IMR-90 (cell line): ENCODE results near the gene TTC27. TPM values are rescaled to one million over a fixed set of nuclear protein-coding genes. Genes with fewer than 3 reads are reported as not detected.

ENCODE experiments used
- ATAC-seq: fragments of 200-7000 bp; cut with Tn5 transposase; 2 replicates; pipeline ENCODE4 v1.9.1; 2020; ENCODE audit warnings: low read depth, mild to moderate bottlenecking, moderate library complexity
- BruUV-seq: library from RNA; stranded (reverse); fragments of 400-500 nt; replicated peaks from 2 replicates; lab custom pipeline; 2021; lab: Mats Ljungman, UMichigan
- CTCF ChIA-PET: fragments of 300-600 bp; formaldehyde crosslinking; extraction: SDS; loops from one replicate; lab custom pipeline; 2021; ENCODE audit warnings: antibody characterized with exemption; lab: Yijun Ruan, JAX
- POLR2A ChIA-PET: fragments of 300-600 bp; sonication (Branson Sonifier 250); formaldehyde crosslinking; loops from one replicate; lab custom pipeline; 2022; ENCODE audit warnings: antibody characterized with exemption; ENCODE audit not compliant: unreplicated experiment; lab: Charles Lee
- DNase-seq: peaks from one replicate; pipeline ENCODE4 v3.0.0; 2013
- H2AFZ ChIP-seq: replicated peaks from 2 replicates; pipeline ENCODE3; 2013; ENCODE audit warnings: low read length, mild to moderate bottlenecking; ENCODE audit not compliant: poor library complexity
- H2AK5ac ChIP-seq: 2 replicates; pipeline ENCODE4 v1.6.1; 2013; ENCODE audit warnings: low read depth, low read length, inconsistent platforms
- H2AK9ac ChIP-seq: replicated peaks from 2 replicates; pipeline ENCODE3; 2013; ENCODE audit warnings: mild to moderate bottlenecking, low read depth, low read length, moderate library complexity; ENCODE audit not compliant: poor library complexity
- H2BK120ac ChIP-seq: 2 replicates; pipeline ENCODE4 v1.6.1; 2013; ENCODE audit warnings: low read depth, low read length, inconsistent platforms
- H2BK15ac ChIP-seq: 3 replicates; pipeline ENCODE4 v1.6.1; 2013; ENCODE audit warnings: low read depth, low read length, inconsistent platforms
- H2BK20ac ChIP-seq: 2 replicates; pipeline ENCODE4 v1.6.1; 2013; ENCODE audit warnings: low read depth, mild to moderate bottlenecking, inconsistent platforms, low read length, moderate library complexity
- H2BK5ac ChIP-seq: 2 replicates; pipeline ENCODE4 v1.6.1; 2013; ENCODE audit warnings: mild to moderate bottlenecking, low read depth, low read length, inconsistent platforms; ENCODE audit not compliant: poor library complexity, severe bottlenecking
- H3K14ac ChIP-seq: replicated peaks from 2 replicates; pipeline ENCODE4 v1.6.1; 2013; ENCODE audit warnings: low read depth, low read length, inconsistent platforms
- H3K18ac ChIP-seq: 2 replicates; pipeline ENCODE4 v1.6.1; 2013; ENCODE audit warnings: low read depth, low read length, control low read depth
- H3K23ac ChIP-seq: 2 replicates; pipeline ENCODE4 v1.6.1; 2013; ENCODE audit warnings: low read depth, low read length, inconsistent platforms
- H3K27ac ChIP-seq: 2 replicates; pipeline ENCODE4 v1.5.1; 2013; ENCODE audit warnings: mild to moderate bottlenecking, control low read depth, low read length; ENCODE audit not compliant: insufficient read depth
- H3K27me3 ChIP-seq: 2 replicates; pipeline ENCODE4 v1.6.1; 2013; ENCODE audit warnings: low read length; ENCODE audit not compliant: control insufficient read depth, insufficient read depth
- H3K36me3 ChIP-seq: 2 replicates; pipeline ENCODE4 v1.6.1; 2013; ENCODE audit warnings: low read length, mixed read lengths; ENCODE audit not compliant: control insufficient read depth, insufficient read depth
- H3K4ac ChIP-seq: 2 replicates; pipeline ENCODE4 v1.6.1; 2013; ENCODE audit warnings: low read depth, low read length, inconsistent platforms
- H3K4me1 ChIP-seq: 2 replicates; pipeline ENCODE4 v1.6.1; 2013; ENCODE audit warnings: low read length, mixed read lengths; ENCODE audit not compliant: control insufficient read depth, insufficient read depth
- H3K4me2 ChIP-seq: 2 replicates; pipeline ENCODE4 v1.6.1; 2013; ENCODE audit warnings: low read depth, mild to moderate bottlenecking, control low read depth, low read length, moderate library complexity
- H3K4me3 ChIP-seq: 2 replicates; pipeline ENCODE4 v1.5.1; 2013; ENCODE audit warnings: low read depth, mild to moderate bottlenecking, control low read depth, low read length, moderate library complexity; ENCODE audit not compliant: insufficient read depth
- H3K56ac ChIP-seq: 2 replicates; pipeline ENCODE4 v1.6.1; 2013; ENCODE audit warnings: low read length, inconsistent platforms; ENCODE audit not compliant: insufficient read depth; ENCODE audit errors: extremely low read depth
- H3K79me1 ChIP-seq, 2 experiments: 2 replicates each; pipeline ENCODE4 v1.6.1; 2013; ENCODE audit warnings: low read length in 2 of 2, inconsistent platforms in 1 of 2, low read depth in 1 of 2
- H3K9ac ChIP-seq: 2 replicates; pipeline ENCODE4 v1.6.1; 2013; ENCODE audit warnings: low read depth, low read length, control low read depth
- H3K9me1 ChIP-seq: 2 replicates; pipeline ENCODE4 v1.6.1; 2013; ENCODE audit warnings: low read length, inconsistent platforms; ENCODE audit not compliant: insufficient read depth
- H3K9me3 ChIP-seq: 2 replicates; pipeline ENCODE4 v1.6.1; 2013; ENCODE audit warnings: low read length; ENCODE audit not compliant: control insufficient read depth, insufficient read depth
- H4K20me1 ChIP-seq: 2 replicates; pipeline ENCODE4 v1.6.1; 2013; ENCODE audit warnings: low read length, inconsistent platforms; ENCODE audit not compliant: insufficient read depth
- H4K5ac ChIP-seq: 2 replicates; pipeline ENCODE4 v1.6.1; 2013; ENCODE audit warnings: mild to moderate bottlenecking, low read depth, low read length, control low read depth
- H4K8ac ChIP-seq, 2 experiments: 2 replicates each; pipeline ENCODE4 v1.6.1; 2013; ENCODE audit warnings: low read depth in 2 of 2, low read length in 2 of 2, control low read depth in 1 of 2, inconsistent platforms in 1 of 2
- H4K91ac ChIP-seq: 2 replicates; pipeline ENCODE4 v1.6.1; 2013; ENCODE audit warnings: low read depth, low read length, inconsistent platforms; ENCODE audit not compliant: insufficient read depth
- BHLHE40 ChIP-seq: fragments of 150-350 bp; IDR thresholded peaks from 2 replicates; pipeline ENCODE4 v1.6.1; 2016; ENCODE audit warnings: mild to moderate bottlenecking, low read depth, low read length
- WGBS, 2 experiments: methylation state at CpG; one replicate each; pipeline versions ENCODE4 v1.1.5 to v1.1.7; 2013; ENCODE audit warnings: missing lambda C conversion rate in 2 of 2; ENCODE audit not compliant: insufficient read length in 1 of 2; ENCODE audit errors: extremely low coverage in 2 of 2; 5-methylcytosine and 5-hydroxymethylcytosine counted together
- dilution Hi-C: fragments of 300-500 bp; cut with HindIII; formaldehyde crosslinking; loops from one replicate; pipeline ENCODE4 v1.14.3; 2018; ENCODE audit warnings: low sequenced_read_pairs; ENCODE audit not compliant: unreplicated experiment
- in situ Hi-C: fragments of 300-500 bp; cut with MboI; formaldehyde crosslinking; loops from 3 replicates; pipeline ENCODE4 v1.14.3; 2019; ENCODE audit warnings: low sequenced_read_pairs, inconsistent platforms, mixed read lengths
- intact Hi-C: fragments of 100-400 bp; cut with micrococcal nuclease; formaldehyde crosslinking; loops from 2 replicates; pipeline ENCODE4 v1.10.0; 2022
- polyA plus RNA-seq, 3 experiments: library from polyadenylated mRNA; depleted of rRNA; stranded (reverse); fragments of >200 nt; gene quantifications; 2 replicates each; pipeline ENCODE4 v1.2.3, GENCODE V29; 2012; ENCODE audit warnings: low replicate concordance in 1 of 3
- total RNA-seq: library from RNA; depleted of rRNA; stranded (reverse); fragments of >200 nt; gene quantifications from 2 replicates; pipeline ENCODE4 v1.2.3, GENCODE V29; 2012
- TF ChIP-seq, protein P1 (sequence below): fragments of 150-350 bp; IDR thresholded peaks from 2 replicates; pipeline ENCODE4 v1.6.1; 2016; ENCODE audit warnings: low read depth, mild to moderate bottlenecking, low read length, moderate library complexity, borderline replicate concordance
- TF ChIP-seq, protein P2 (sequence below): conservative IDR thresholded peaks from 2 replicates; pipeline ENCODE4 v1.5.1; 2012; ENCODE audit warnings: mild to moderate bottlenecking, low read depth, low read length, improper control_type of control experiment

Gene TTC27
- total and polyA plus RNA-seq, 2 of the 4 experiments (the other 2 are of a cell fraction): 12.7 to 30.5 TPM

DNA sequence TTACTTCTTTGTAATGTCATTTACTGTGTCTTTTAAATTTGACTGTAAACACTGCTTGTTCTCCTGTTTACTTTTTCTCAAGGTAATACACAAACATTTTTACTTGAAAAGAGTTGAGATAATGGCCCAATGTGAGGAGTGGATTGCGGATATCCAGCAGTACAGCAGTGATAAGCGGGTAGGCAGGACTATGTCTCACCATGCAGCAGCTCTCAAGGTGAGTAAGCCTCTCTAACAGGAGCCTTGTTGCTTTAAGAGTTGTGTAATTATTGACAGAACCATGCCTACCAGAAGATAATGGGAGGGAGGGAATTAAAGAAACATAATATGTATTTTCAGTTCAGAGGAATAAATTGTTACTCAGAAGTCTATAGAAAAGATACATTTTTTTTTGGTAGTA lies 16.5 kb upstream of the TTC27 start:
- no peak overlapping the region for H3K4ac ChIP-seq
- H4K20me1 ChIP-seq: no peaks in the 10 kb centered on the region
- no peaks in the 10 kb centered on the region for H3K4me1 ChIP-seq
- CTCF ChIA-PET: no interaction called here
- no peak overlapping the region for H2AK9ac ChIP-seq
- BruUV-seq: no TSS peak
- H3K4me2 ChIP-seq: no peak overlapping the region
- ATAC-seq (no peak), DNase-seq (no peak)
- H3K79me1 ChIP-seq: peaks cover 5 to 7% of the 10 kb centered on the region in 2 experiments; a peak in 2 of 4 replicates
- H3K23ac ChIP-seq: no peak overlapping the region
- H3K27ac ChIP-seq: no peak overlapping the region
- no CpG with 5 or more reads among the region's 2 CpGs for WGBS, 2 experiments
- dilution Hi-C loops: no loop called here
- H3K14ac ChIP-seq: no peak overlapping the region
- no peak overlapping the region for H2BK120ac ChIP-seq
- H3K4me3 ChIP-seq: no peak overlapping the region
- H4K5ac ChIP-seq: no peak overlapping the region
- peaks cover 42% of the 10 kb centered on the region for H3K36me3 ChIP-seq
- no peaks in the 10 kb centered on the region for H3K27me3 ChIP-seq
- no peak overlapping the region for H2AK5ac ChIP-seq
- no peak overlapping the region for H2AFZ ChIP-seq
- H4K91ac ChIP-seq: no peak overlapping the region
- H3K9me1 ChIP-seq: no peaks in the 10 kb centered on the region
- H3K9ac ChIP-seq: no peak overlapping the region
- intact Hi-C loops: no loop called here
- H4K8ac ChIP-seq: no peak overlapping the region
- no peak overlapping the region for H2BK5ac ChIP-seq
- H3K9me3 ChIP-seq: no peaks in the 10 kb centered on the region
- no peak overlapping the region for H2BK15ac ChIP-seq
- H3K56ac ChIP-seq: no peak overlapping the region
- in situ Hi-C loops: no loop called here
- no peak overlapping the region for H3K18ac ChIP-seq
- H2BK20ac ChIP-seq: no peak overlapping the region
- no peak for TF ChIP-seq BHLHE40
- TF ChIP-seq, protein P1, sequence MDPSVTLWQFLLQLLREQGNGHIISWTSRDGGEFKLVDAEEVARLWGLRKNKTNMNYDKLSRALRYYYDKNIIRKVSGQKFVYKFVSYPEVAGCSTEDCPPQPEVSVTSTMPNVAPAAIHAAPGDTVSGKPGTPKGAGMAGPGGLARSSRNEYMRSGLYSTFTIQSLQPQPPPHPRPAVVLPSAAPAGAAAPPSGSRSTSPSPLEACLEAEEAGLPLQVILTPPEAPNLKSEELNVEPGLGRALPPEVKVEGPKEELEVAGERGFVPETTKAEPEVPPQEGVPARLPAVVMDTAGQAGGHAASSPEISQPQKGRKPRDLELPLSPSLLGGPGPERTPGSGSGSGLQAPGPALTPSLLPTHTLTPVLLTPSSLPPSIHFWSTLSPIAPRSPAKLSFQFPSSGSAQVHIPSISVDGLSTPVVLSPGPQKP: no peak
- TF ChIP-seq, protein P2, sequence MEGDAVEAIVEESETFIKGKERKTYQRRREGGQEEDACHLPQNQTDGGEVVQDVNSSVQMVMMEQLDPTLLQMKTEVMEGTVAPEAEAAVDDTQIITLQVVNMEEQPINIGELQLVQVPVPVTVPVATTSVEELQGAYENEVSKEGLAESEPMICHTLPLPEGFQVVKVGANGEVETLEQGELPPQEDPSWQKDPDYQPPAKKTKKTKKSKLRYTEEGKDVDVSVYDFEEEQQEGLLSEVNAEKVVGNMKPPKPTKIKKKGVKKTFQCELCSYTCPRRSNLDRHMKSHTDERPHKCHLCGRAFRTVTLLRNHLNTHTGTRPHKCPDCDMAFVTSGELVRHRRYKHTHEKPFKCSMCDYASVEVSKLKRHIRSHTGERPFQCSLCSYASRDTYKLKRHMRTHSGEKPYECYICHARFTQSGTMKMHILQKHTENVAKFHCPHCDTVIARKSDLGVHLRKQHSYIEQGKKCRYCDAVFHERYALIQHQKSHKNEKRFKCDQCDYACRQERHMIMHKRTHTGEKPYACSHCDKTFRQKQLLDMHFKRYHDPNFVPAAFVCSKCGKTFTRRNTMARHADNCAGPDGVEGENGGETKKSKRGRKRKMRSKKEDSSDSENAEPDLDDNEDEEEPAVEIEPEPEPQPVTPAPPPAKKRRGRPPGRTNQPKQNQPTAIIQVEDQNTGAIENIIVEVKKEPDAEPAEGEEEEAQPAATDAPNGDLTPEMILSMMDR: no peak
- POLR2A ChIA-PET: no interaction called here
